Right atrium auricular region (tissue), 2 donors: Measurements from ENCODE around the gene GLCE. TPM values are rescaled to one million over a fixed set of nuclear protein-coding genes. Genes with fewer than 3 reads are reported as not detected.

ENCODE experiments used
- DNase-seq: peaks from one replicate; pipeline ENCODE4 v3.0.0-alpha.2; 2019; ENCODE audit warnings: low spot score
- H3K27ac ChIP-seq, 2 donors: fragments of 200-600 bp; sonication (generic); 1 replicate in 1 of 2; 2 replicates in 1 of 2; pipeline ENCODE4 v1.5.1; 2016 to 2019
- H3K27me3 ChIP-seq, 2 donors: fragments of 200-600 bp; sonication (generic); one replicate each; pipeline versions ENCODE4 v1.5.1 to v1.6.0; 2017 to 2019
- H3K36me3 ChIP-seq: fragments of 200-600 bp; sonication (generic); one replicate; pipeline ENCODE4 v1.5.1; 2016
- H3K4me1 ChIP-seq, 2 donors: fragments of 200-600 bp; sonication (generic); one replicate each; pipeline versions ENCODE4 v1.5.1 to v1.6.0; 2017 to 2019
- H3K4me3 ChIP-seq, 2 donors: fragments of 200-600 bp; sonication (generic); 1 replicate in 1 of 2; 2 replicates in 1 of 2; pipeline ENCODE4 v1.5.1; 2017 to 2019; ENCODE audit warnings: mild to moderate bottlenecking in 1 of 2, moderate library complexity in 1 of 2
- H3K9me3 ChIP-seq, 2 donors: fragments of 200-600 bp; sonication (generic); one replicate each; pipeline ENCODE4 v1.5.1; 2019
- CTCF ChIP-seq, 2 donors: fragments of 200-600 bp; sonication (generic); IDR thresholded peaks; one replicate each; pipeline ENCODE4 v1.5.1; 2019; ENCODE audit warnings: antibody characterized with exemption in 2 of 2
- total RNA-seq, 2 donors: library from RNA; depleted of rRNA; stranded (reverse); fragments of >200 nt; gene quantifications; one replicate each; pipeline ENCODE4 v1.1.0, GENCODE V29; 2016

GLCE gene
- total RNA-seq, 2 donors from 2014 or later = 7.0 to 9.6 TPM

GRCh38 chr15:69210574-69210973 is 50.1 kb downstream of the GLCE start:
- Histone ChIP-seq H3K4me3 (no peak overlapping the region), H3K9me3 (no peaks in the 10 kb centered on the region), H3K27me3 (no peaks in the 10 kb centered on the region), H3K4me1 (no peaks in the 10 kb centered on the region), H3K27ac (no peak overlapping the region), H3K36me3 (no peaks in the 10 kb centered on the region)
- no peak for TF ChIP-seq CTCF (IDR thresholded peaks at IDR 0.05)
- DNase-seq = no peak

DNA sequence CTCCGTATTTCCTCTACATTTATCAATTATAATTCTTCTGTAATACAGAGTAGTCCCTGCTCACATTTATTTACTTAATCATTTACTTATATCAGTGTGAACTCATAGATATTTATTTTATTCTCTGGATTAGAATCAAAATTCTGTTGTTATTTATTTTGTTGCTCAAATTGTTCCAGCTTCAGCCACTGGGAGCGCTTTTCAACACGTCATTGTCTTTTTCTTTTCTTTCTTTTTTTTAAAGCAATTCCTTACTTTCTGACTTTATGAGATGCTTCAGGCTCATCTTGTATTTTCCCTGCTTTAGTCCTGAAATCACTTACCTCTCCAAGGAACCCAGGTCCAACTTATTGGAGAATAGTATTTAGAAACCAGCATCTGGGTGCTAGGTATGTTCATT is 53.4 kb downstream of the GLCE start:
- TF ChIP-seq CTCF (IDR thresholded peaks at IDR 0.05) = no peak
- H3K36me3 ChIP-seq = no peaks in the 10 kb centered on the region
- DNase-seq = no peak
- no peaks in the 10 kb centered on the region for H3K27me3 ChIP-seq
- no peaks in the 10 kb centered on the region for H3K4me1 ChIP-seq
- no peak overlapping the region for H3K27ac ChIP-seq
- H3K4me3 ChIP-seq = no peak overlapping the region
- H3K9me3 ChIP-seq = no peaks in the 10 kb centered on the region

GRCh38 chr15:69215314-69216035 is 55.0 kb downstream of the GLCE start:
- Histone ChIP-seq H3K27ac (no peak overlapping the region), H3K9me3 (no peaks in the 10 kb centered on the region), H3K36me3 (no peaks in the 10 kb centered on the region), H3K4me3 (no peak overlapping the region), H3K4me1 (no peaks in the 10 kb centered on the region), H3K27me3 (no peaks in the 10 kb centered on the region)
- no peak for DNase-seq
- TF ChIP-seq CTCF (IDR thresholded peaks at IDR 0.05) = no peak

DNA sequence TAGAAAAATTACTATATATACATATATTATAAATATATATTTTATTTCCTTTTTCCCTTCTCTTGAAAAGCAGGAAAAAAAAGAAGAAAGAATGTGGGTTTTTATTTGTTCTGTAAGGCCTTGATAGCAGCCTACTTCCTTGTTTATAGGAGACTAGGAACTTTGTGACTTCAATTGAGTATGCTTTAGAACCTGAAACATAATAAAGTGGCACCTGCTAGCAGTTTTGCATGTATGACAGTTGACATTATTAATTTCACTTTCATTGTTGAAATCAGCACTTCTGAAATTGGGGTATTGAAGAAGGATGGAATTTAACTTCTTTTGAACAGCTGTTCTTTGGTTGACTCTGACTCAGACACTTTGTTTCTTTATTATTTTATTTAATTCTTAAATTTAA is 56.9 kb downstream of the GLCE start:
- no peaks in the 10 kb centered on the region for H3K36me3 ChIP-seq
- H3K27ac ChIP-seq = no peak overlapping the region
- no peak overlapping the region for H3K4me3 ChIP-seq
- no peaks in the 10 kb centered on the region for H3K27me3 ChIP-seq
- TF ChIP-seq CTCF (IDR thresholded peaks at IDR 0.05) = no peak
- peaks cover 0 to 2% of the 10 kb centered on the region in 2 donors for H3K9me3 ChIP-seq
- DNase-seq = no peak
- H3K4me1 ChIP-seq = no peaks in the 10 kb centered on the region

DNA sequence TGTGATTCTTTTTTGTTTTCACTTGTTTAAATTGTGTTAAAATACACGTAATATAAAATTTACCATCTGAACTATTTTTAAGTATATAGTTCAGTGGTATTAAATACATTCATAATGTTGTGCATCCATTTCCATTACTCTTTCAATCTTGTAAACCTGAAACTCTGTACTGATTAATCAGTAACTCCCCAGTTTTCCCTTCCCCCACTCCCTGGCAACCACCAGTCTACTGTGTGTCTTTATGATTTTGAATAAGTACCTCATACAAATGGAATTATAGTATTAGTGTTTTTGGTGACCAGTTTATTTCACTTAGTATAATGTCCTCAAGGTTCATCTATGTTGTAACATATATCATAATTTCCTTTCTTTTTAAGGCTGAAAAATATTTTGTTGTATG is 59.3 kb downstream of the GLCE start:
- DNase-seq = no peak
- no peaks in the 10 kb centered on the region for H3K4me1 ChIP-seq
- no peak overlapping the region for H3K4me3 ChIP-seq
- peaks cover 0 to 17% of the 10 kb centered on the region in 2 donors for H3K9me3 ChIP-seq
- no peak overlapping the region for H3K27ac ChIP-seq
- TF ChIP-seq CTCF (IDR thresholded peaks at IDR 0.05) = no peak
- no peaks in the 10 kb centered on the region for H3K27me3 ChIP-seq
- H3K36me3 ChIP-seq = no peaks in the 10 kb centered on the region

GRCh38 chr15:69222002-69222474 is 61.6 kb downstream of the GLCE start:
- no peak overlapping the region for H3K27ac ChIP-seq
- peaks cover 0 to 17% of the 10 kb centered on the region in 2 donors for H3K9me3 ChIP-seq
- H3K36me3 ChIP-seq = no peaks in the 10 kb centered on the region
- TF ChIP-seq CTCF (IDR thresholded peaks at IDR 0.05) = no peak
- H3K27me3 ChIP-seq = no peaks in the 10 kb centered on the region
- no peak for DNase-seq
- no peak overlapping the region for H3K4me3 ChIP-seq
- H3K4me1 ChIP-seq = no peaks in the 10 kb centered on the region
